ENCODE measurements around the gene CLASP1.

- TF ChIP-seq POLR2A (IDR thresholded peaks at IDR 0.05) = no peak
- TF ChIP-seq CTCF (IDR thresholded peaks at IDR 0.05) = no peak
These were observed 263.2 kb downstream of the CLASP1 start for GRCh38 chr2:121386102-121386501.
